ENCODE data around the gene PPP2R2D.

The PPP2R2D gene

DNA sequence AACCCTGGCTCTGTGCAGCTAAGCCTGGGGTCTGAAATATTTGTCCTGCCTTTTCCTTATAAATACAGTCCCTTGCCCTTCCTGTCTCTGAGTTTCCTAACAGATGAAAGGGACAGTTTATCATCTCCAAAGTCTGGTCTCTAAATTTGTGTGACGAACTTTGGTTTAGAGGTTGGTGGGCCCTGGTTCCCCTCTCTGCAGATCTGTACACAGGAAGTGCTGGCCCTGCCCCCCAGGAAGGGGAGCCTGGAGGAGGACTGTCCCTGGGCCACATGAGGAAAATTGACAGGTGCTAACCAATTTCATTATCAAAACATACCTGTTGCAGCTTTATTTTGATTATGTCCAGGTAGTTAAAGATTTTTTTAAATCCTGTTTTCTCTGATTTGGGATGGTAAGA is 34.5 kb downstream of the PPP2R2D start:
- H3K27ac ChIP-seq = no peak overlapping the region
- TF ChIP-seq, protein P1, sequence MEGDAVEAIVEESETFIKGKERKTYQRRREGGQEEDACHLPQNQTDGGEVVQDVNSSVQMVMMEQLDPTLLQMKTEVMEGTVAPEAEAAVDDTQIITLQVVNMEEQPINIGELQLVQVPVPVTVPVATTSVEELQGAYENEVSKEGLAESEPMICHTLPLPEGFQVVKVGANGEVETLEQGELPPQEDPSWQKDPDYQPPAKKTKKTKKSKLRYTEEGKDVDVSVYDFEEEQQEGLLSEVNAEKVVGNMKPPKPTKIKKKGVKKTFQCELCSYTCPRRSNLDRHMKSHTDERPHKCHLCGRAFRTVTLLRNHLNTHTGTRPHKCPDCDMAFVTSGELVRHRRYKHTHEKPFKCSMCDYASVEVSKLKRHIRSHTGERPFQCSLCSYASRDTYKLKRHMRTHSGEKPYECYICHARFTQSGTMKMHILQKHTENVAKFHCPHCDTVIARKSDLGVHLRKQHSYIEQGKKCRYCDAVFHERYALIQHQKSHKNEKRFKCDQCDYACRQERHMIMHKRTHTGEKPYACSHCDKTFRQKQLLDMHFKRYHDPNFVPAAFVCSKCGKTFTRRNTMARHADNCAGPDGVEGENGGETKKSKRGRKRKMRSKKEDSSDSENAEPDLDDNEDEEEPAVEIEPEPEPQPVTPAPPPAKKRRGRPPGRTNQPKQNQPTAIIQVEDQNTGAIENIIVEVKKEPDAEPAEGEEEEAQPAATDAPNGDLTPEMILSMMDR (conservative IDR thresholded peaks at IDR 0.05) = no peak

DNA sequence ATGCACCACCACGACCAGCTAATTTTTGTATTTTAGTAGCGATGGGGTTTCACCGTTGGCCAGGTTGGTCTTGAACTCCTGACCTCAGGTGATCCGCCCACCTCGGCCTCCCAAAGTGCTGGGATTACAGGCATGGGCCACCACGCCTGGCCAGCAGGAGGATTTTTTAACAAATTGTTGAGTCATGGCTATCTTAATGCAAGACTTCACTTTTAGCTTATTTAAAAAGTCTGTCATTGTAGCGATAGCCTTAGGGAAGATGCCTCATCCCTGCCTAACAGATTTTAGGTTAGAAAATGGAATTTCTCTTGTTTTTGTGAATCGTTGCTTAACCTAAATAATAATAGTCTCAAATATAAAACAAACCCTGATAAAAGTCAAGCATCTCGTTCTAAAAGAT is 35.5 kb downstream of the PPP2R2D start:
- TF ChIP-seq, protein P1 (conservative IDR thresholded peaks at IDR 0.05) = no peak
- H3K27ac ChIP-seq = no peak overlapping the region

DNA sequence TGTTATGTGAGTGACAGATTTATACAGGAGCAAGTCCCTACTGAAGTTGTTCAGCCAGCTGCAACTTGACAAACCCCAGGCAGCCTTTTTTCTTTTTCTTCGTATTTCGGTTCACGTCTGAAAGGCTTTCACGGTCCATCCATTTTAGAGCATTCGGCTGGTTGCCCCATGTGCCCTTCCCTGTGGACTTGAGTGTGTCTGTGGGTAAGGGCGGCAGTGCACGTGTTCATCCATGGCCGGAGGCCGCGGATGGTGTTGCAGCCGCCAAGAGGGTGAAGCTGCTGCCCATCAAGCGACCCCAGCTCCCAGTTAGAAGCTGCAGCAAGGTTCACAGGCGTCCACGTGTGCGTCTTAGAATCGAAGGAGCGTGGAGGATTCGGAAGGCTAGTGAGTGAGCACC is 35.9 kb downstream of the PPP2R2D start:
- TF ChIP-seq, protein P1 (conservative IDR thresholded peaks at IDR 0.05) = no peak
- no peak overlapping the region for H3K27ac ChIP-seq

DNA sequence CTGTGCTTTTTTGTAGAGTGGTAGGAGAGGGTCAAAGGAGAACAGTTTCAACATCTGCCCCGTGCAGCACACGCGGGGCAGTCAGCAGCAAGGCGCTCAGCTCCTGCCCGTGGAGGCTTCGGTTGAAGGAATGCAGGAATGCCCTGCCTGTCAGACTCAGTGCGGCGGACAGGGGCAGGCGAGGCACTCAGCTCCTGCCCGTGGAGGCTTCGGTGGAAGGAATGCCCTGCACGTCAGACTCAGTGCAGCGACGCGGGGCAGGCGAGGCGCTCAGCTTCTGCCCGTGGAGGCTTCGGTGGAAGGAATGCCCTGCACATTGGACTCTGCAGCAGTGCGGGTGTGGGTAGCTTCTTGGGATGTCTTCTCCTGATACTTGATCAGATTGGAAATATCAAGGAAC is 37.0 kb downstream of the PPP2R2D start:
- TF ChIP-seq, protein P1 (conservative IDR thresholded peaks at IDR 0.05) = no peak
- no peak overlapping the region for H3K27ac ChIP-seq

DNA sequence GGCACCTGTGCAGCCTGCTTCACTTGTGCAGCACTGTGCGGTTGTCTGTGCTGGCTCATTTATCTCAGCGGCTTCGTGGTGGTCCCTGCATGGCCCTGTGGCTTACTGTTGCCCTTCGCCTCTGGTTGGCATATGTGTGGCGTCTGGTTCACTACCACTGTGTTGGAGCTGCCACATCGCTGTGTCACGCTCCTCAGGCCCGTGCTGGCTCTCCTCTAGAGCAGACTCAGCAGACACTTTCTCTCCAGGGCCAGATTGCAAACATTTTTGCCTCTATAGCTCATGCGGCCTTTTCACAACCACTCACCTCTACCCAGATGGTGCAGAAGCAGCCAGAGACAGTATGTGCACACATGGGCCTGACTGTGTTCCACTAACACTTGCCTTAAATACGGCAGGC is 37.9 kb downstream of the PPP2R2D start:
- TF ChIP-seq, protein P1 (conservative IDR thresholded peaks at IDR 0.05) = no peak
- H3K27ac ChIP-seq = no peak overlapping the region

DNA sequence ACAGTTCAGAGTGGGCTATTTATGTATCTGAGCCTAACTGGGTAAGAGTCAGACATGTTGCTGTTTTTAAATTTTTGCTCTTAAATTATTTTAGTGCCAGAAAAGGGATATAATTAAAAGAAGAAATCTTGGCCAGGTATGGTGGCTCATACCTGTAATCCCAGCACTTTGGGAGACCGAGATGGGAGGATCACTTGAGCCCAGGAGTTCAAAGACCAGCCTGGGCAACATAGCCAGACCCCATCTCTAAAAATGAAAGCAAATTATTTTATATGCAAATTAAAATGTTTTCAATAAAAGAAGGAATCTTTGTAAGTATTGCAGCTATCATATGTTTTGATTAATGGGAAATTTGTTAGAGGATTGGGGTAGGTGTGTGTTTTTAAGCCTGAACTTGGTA is 41.6 kb downstream of the PPP2R2D start:
- TF ChIP-seq, protein P1 (conservative IDR thresholded peaks at IDR 0.05) = no peak
- H3K27ac ChIP-seq = no peak overlapping the region

DNA sequence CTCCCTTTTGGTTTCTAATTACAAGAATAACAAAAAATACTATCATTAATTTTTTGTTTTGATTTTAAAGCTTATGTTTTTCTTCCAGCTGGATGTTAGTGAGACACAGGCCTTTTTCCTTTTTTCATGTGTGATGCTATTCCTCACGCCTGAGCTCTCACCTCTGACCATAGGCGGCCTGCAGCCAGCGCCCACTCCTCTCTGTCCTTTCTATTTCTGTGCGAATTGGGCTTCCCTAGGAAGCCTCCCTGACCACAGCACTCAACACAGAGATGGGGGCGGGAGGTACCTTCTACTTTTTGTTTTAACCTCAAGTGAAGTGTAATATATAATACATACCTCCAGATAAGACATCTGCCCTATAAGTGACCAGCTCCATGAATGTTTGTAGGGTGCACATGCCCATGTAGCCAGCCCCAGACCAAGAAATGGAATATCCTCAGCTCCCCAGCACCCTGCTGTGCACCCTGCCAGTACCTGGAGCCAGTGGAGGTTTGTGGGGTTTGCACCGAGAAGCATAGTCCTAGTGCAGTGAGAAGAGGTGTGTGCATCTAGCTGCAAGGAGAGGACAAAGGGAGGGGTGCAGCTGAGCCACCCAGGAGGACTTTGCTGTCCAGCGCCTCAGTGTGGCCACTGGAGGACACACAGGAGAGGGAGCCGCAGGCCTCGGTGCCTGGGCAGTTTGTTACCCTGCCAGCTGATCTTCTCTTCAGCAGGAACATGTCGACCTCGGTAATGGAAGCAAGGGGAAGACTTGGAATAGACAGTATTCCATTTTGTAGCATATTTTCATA is 42.4 kb downstream of the PPP2R2D start:
- TF ChIP-seq, protein P1 (conservative IDR thresholded peaks at IDR 0.05) = peak; percentile 57
- no peak overlapping the region for H3K27ac ChIP-seq

Data from VCaP (cell line).